WTC11 (cell line): Measurements from ENCODE around the gene MGAT3.

Experiments
- ATF6 ChIP-seq: sonication (generic); formaldehyde crosslinking; IDR thresholded peaks from 2 replicates; pipeline ENCODE4 v1.8.1; 2023; ENCODE audit warnings: mild to moderate bottlenecking, missing genetic modification reagents
- FOXP1 ChIP-seq: sonication (generic); formaldehyde crosslinking; IDR thresholded peaks from 2 replicates; pipeline ENCODE4 v1.8.0; 2022; ENCODE audit warnings: missing genetic modification reagents, mild to moderate bottlenecking, moderate library complexity, borderline replicate concordance
- NFE2L1 ChIP-seq: sonication (generic); formaldehyde crosslinking; IDR thresholded peaks from 2 replicates; pipeline ENCODE4 v1.8.1; 2023; ENCODE audit warnings: missing genetic modification reagents
- NFYB ChIP-seq: sonication (generic); formaldehyde crosslinking; conservative IDR thresholded peaks from 2 replicates; pipeline ENCODE4 v1.8.0; 2022; ENCODE audit warnings: low read depth, missing genetic modification reagents
- NR2C2 ChIP-seq: sonication (generic); formaldehyde crosslinking; IDR thresholded peaks from 2 replicates; pipeline ENCODE4 v1.8.0; 2022; ENCODE audit warnings: mild to moderate bottlenecking, missing genetic modification reagents
- TF ChIP-seq, protein P1 (sequence below): sonication (generic); formaldehyde crosslinking; conservative IDR thresholded peaks from 2 replicates; pipeline ENCODE4 v1.8.1; 2022; ENCODE audit warnings: mild to moderate bottlenecking, missing genetic modification reagents
- TF ChIP-seq, protein P2 (sequence below): fragments of 200-600 bp; IDR thresholded peaks from 2 replicates; pipeline ENCODE4 v1.8.0; 2022; ENCODE audit warnings: antibody characterized with exemption

- no peak for TF ChIP-seq ATF6
- peak; percentile 43; the same call in 1 of the 2 replicates for TF ChIP-seq NFE2L1 (CRISPR knock-in tag)
- TF ChIP-seq, protein P1, sequence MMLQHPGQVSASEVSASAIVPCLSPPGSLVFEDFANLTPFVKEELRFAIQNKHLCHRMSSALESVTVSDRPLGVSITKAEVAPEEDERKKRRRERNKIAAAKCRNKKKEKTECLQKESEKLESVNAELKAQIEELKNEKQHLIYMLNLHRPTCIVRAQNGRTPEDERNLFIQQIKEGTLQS (CRISPR knock-in tag), result no peak
- TF ChIP-seq NFYB, result no peak
- TF ChIP-seq, protein P2, sequence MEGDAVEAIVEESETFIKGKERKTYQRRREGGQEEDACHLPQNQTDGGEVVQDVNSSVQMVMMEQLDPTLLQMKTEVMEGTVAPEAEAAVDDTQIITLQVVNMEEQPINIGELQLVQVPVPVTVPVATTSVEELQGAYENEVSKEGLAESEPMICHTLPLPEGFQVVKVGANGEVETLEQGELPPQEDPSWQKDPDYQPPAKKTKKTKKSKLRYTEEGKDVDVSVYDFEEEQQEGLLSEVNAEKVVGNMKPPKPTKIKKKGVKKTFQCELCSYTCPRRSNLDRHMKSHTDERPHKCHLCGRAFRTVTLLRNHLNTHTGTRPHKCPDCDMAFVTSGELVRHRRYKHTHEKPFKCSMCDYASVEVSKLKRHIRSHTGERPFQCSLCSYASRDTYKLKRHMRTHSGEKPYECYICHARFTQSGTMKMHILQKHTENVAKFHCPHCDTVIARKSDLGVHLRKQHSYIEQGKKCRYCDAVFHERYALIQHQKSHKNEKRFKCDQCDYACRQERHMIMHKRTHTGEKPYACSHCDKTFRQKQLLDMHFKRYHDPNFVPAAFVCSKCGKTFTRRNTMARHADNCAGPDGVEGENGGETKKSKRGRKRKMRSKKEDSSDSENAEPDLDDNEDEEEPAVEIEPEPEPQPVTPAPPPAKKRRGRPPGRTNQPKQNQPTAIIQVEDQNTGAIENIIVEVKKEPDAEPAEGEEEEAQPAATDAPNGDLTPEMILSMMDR, result peak; percentile 76
- TF ChIP-seq NR2C2 (CRISPR knock-in tag), result no peak
- TF ChIP-seq FOXP1, result peak; percentile 85
Measured at GRCh38 chr22:39528681-39529486, 72.1 kb downstream of the MGAT3 start.
